Gastrocnemius medialis (tissue), 4 donors: ENCODE data around the gene BICD1.

Experiments
- POLR2A ChIP-seq, 2 donors: fragments of 450-650 bp; IDR thresholded peaks; one replicate each; pipeline ENCODE4 v1.6.1; 2017; ENCODE audit warnings: antibody characterized with exemption in 2 of 2, mild to moderate bottlenecking in 2 of 2, moderate library complexity in 2 of 2
- TF ChIP-seq, protein P1 (sequence below), 5 experiments: fragments of 450-650 bp in 3 of 5; fragments of 200-600 bp in 2 of 5; sonication (generic) in 2 of 5; IDR thresholded peaks in 4 of 5; conservative IDR thresholded peaks in 1 of 5; 1 replicate in 4 of 5; 2 replicates in 1 of 5; pipeline ENCODE4 v1.5.1; 2016 to 2019; ENCODE audit warnings: antibody characterized with exemption in 5 of 5, mild to moderate bottlenecking in 3 of 5, moderate library complexity in 3 of 5

DNA sequence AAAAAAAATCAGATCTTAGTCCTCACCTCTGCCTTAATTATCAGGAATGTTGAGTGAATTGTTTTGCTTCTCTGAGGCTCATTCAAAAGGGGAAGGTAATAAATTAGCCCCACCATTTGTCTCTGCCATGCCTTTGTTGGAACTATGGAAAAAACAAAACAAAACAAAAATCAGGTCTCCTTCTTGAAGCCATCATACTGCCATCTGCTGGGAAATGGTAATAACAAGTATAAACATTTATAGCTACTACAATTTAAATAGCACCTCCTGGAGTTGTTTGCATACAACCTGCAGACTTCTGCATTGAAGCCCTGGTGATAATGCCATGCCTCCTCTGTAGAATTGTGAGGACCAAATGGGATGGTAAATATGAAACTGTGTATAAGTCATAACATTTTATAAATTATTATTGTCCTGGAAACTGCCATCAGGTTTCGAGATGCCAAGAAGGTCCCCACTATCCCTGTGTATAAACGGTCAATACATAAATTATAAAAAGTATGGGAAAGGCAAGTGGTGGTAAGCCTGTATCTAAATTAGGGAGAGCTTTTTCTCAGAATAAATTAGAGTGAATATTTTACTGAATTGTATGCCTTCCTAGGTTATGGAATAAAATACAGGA lies 205.5 kb downstream of the BICD1 start:
- no peak for TF ChIP-seq POLR2A (IDR thresholded peaks at IDR 0.05)
- TF ChIP-seq, protein P1, sequence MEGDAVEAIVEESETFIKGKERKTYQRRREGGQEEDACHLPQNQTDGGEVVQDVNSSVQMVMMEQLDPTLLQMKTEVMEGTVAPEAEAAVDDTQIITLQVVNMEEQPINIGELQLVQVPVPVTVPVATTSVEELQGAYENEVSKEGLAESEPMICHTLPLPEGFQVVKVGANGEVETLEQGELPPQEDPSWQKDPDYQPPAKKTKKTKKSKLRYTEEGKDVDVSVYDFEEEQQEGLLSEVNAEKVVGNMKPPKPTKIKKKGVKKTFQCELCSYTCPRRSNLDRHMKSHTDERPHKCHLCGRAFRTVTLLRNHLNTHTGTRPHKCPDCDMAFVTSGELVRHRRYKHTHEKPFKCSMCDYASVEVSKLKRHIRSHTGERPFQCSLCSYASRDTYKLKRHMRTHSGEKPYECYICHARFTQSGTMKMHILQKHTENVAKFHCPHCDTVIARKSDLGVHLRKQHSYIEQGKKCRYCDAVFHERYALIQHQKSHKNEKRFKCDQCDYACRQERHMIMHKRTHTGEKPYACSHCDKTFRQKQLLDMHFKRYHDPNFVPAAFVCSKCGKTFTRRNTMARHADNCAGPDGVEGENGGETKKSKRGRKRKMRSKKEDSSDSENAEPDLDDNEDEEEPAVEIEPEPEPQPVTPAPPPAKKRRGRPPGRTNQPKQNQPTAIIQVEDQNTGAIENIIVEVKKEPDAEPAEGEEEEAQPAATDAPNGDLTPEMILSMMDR (IDR thresholded peaks at IDR 0.05 in 4 of 5, conservative IDR thresholded peaks at IDR 0.05 in 1 of 5): peak; percentile 19 to 54 (median 30)
